Measurements from ENCODE around the gene CCDC57.
"Not testable (repeated sequence)": the region's sequence is repeated elsewhere in the genome, so short reads cannot be mapped to it uniquely, and the experiment has no call there.

Gene CCDC57

GRCh38 chr17:82152556-82153294 lies 59.9 kb downstream of the CCDC57 start:
- DNase-seq (ENCODE audit: low spot score): no peak

- no peak for DNase-seq (ENCODE audit: low spot score)
Observed at GRCh38 chr17:82152114-82152513, 60.5 kb downstream of the CCDC57 start.

- no peak for DNase-seq (ENCODE audit: low spot score)
Observed at GRCh38 chr17:82151106-82151957, 61.3 kb downstream of the CCDC57 start.

GRCh38 chr17:82149401-82150099 lies 63.1 kb downstream of the CCDC57 start:
- no peak for DNase-seq (ENCODE audit: low spot score)

DNA sequence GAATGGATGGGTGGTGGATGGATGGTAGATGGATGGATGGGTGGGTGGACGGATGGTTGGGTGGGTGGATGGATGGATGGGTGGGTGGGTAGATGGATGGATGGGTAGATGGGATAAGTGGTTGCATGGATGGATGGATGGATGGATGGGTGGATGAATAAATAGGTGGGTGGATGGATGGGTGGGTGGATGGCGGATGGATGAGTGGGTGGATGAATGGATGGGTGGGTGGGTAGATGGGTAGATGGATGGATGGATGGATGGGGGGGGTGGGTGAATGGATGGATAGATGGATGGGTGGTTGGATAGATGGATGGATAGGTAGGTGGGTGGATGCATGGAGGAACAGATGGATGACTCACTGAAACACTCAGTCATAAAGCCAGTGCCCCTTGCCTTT lies 63.6 kb downstream of the CCDC57 start:
- DNase-seq (ENCODE audit: low spot score): no peak

GRCh38 chr17:82148011-82148410 lies 64.6 kb downstream of the CCDC57 start:
- no peak for DNase-seq (ENCODE audit: low spot score)

- DNase-seq (ENCODE audit: low spot score): no peak
Observed at GRCh38 chr17:82146663-82147654, 65.7 kb downstream of the CCDC57 start.

- no peak for DNase-seq (ENCODE audit: low spot score)
Observed at GRCh38 chr17:82145550-82146155, 67.0 kb downstream of the CCDC57 start.

DNA sequence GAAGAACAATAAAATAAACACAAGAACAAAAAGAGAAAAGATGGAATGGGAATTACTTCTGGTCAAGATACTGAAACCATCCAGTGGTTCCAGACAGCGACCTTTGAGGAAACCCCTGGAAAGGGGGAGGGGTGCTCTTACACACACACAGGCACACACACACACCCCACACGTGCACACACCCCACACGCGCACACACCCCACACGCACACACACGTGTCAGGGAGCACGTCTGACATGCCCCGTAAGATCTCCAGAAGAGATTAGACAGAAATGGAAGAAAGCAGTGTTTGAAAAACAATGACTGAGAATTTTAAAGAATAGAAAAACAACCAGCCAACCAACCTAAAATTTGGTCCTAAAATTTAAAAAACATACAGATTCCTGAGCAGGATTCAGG lies 69.3 kb downstream of the CCDC57 start:
- DNase-seq (ENCODE audit: low spot score): no peak

- not testable (repeated sequence) for DNase-seq (ENCODE audit: low spot score)
Observed at GRCh38 chr17:82139961-82140360, 72.7 kb downstream of the CCDC57 start.

DNA sequence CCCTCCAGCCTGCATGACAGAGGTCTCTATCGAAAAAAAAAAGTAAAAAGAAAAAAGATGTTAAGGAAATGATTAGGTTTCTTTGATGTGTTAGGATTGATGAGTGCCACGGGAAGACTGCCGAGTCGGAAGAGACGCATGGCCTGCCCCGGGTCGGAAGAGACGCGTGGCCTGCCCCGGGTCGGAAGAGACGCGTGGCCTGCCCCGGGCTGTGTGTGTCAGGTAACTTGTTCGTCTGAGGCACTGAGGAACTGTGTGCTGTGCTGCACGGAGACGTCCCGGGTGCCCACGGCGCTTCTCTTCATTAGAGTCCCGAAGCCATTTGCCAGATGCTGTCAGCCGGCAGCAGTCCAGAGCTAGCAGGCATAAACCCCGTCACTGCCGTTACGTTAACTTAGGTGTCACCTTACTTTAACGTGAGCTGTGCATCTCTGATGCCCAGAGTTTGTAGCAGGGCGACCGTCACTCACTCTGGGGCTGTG lies 74.1 kb downstream of the CCDC57 start:
- DNase-seq (ENCODE audit: low spot score): no peak

DNA sequence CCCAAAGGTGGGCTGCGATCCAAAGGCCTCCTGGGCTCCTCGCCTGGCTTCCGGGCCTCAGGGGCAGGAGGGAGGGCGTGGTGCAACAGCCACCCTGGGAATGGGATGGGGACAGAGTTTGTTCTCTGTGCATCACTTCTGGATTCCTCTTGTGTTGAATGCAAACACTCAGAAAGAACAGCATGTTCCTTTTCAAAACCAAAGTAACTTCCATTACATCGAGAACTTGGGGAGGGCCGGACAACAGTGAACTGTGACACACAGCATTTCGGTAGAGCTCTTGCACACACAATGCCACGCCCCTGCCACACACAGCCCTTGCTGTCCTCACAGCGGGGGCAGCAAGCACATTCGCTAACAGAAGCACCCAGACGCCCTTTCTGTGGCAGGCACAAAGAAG lies 78.5 kb downstream of the CCDC57 start:
- DNase-seq (ENCODE audit: low spot score): no peak

DNA sequence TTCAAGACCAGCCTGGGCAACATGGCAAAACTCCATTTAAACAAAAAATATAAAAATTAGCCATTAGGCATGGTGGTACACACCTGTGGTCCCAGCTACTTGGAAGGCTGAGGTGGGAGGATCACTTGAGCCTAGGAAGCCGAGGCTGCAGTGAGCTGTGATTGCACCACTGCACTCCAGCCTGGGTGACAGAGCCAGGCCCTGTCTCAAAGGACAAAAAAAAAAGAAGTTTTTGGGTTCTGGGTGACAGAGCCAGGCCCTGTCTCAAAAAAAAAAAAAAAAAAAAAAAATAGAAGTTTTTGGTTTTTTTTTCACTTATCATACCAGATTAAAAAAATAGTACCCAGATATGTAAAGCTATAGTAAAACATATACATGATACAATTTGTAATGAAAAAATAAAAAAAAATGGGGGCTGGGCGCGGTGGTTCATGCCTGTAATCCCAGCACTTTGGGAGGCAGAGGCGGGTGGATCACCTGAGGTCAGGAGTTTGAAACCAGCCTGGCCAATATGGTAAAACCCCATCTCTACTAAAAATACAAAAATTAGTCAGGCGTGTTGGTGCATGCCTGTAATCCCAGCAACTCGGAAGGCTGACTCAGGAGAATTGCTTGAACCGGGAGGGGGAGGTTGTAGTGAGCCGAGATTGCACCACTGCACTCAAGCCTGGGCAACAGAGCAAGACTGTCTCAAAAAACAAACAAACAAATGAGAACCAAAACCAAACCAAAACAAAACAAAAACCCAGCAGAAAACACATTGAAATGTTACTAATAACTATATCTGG lies 79.3 kb downstream of the CCDC57 start:
- not testable (repeated sequence) for DNase-seq (ENCODE audit: low spot score)

DNA sequence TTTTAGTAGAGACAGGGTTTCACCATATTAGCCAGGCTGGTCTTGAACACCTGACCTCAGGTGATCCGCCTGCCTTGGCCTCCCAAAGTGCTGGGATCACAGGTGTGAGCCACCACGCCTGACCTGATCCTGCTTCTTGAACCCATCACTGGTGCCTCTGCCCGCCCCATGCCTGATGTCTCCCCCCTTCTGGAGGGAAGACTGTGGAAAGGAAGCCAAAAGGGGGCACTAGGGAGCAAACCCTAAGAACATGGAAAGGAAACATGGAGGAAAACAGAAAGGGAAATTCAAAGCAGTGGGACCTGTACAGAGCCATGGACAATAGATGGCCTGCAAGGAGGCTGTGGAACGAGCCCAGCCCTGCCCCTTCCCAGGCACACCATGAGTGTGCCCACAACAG lies 83.5 kb downstream of the CCDC57 start:
- no peak for DNase-seq (ENCODE audit: low spot score)

GRCh38 chr17:82128287-82128686 lies 84.4 kb downstream of the CCDC57 start:
- DNase-seq (ENCODE audit: low spot score): no peak

DNA sequence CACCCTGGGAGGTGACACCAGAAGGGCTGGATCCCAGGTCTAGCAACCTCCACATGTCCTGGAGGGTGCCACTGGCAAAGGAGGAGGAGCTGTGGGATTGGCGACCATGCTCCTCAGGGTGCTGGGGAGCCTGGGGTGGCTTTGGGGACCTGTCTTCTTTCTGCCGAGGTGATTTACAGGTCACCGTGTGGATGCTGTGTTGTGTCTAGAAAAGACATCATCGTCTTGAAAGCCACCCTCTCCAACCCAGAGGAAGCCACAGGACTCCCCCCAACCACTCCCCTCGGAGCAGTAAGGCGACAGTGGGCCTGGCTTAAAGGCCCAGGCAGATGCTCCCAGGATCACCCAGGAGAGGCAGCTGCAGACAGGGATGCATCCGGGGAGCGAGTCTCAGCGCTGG lies 84.9 kb downstream of the CCDC57 start:
- DNase-seq (ENCODE audit: low spot score): no peak

- DNase-seq (ENCODE audit: low spot score): no peak
Observed at GRCh38 chr17:82127315-82127595, 85.4 kb downstream of the CCDC57 start.

DNA sequence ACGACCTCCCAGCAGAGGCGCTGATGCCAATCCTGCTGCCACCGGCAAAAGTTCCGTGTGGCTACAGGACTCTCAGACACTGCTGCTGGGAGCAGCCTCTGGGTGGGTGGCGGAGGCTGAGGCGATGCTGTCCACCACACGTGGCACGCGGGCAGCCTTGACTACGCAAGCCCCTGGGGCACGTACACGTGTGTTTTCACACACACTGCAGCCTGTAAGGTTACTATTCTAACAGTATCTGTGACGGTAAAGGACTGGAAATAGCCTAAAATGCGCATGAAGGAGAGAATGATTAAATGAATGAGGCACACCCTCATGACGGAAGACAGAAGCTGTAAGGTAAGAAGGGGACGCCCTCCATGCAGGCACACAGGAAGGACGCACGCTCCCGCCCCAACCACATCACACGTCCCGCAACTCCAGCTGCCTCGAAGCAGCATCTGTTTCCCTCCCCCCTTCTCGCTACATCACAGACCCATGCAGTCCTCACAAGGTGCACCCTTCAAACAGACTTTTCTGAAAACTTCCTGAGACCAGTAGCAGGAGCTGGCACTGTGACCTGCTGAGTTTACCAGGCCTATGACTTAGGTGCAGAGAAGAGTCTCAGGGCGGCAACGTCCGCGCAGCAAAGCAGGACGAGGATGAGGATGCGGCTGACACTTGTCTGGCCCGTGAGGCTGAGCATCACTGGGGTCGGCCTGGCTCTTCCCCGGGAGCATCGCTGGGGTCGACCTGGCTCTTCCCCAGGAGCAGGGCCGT lies 85.9 kb downstream of the CCDC57 start:
- DNase-seq (ENCODE audit: low spot score): no peak

DNA sequence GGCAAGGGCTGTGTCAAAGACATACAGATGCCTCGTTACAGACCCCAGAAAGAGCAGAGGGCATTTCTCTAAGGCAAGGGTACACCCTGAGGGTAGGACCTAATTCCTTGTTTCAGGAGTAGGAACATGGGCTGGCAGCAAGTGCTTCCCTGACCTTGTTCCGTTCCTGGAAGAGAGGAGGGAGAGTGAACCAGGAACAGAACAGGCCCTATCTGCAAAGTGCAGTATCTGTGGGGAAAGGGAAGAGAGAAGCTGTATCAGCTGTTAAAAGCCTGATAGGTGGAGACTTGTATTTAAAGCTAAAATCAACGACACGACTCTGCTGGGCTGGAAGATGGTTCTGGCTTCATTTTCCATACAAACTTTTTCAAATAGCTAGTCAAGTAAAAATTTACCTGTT lies 88.5 kb downstream of the CCDC57 start:
- no peak for DNase-seq (ENCODE audit: low spot score)
